ENCODE measurements around the gene MND1.

The MND1 gene

GRCh38 chr4:153438916-153439756 is 94.6 kb downstream of the MND1 start:
- Histone ChIP-seq H3K9me3 (ENCODE audit: control insufficient read depth, insufficient read depth, low read length) (no peaks in the 10 kb centered on the region), H3K4me1 (ENCODE audit: control insufficient read depth, low read length) (peaks cover 90% of the 10 kb centered on the region), H3K79me2 (ENCODE audit: control insufficient read depth, low read length) (peaks cover 41% of the 10 kb centered on the region), H3K4me2 (ENCODE audit: low read length) (peak overlapping the region; percentile 92), H3K9me2 (replicated peaks; ENCODE audit: control insufficient read depth, low read length) (no peaks in the 10 kb centered on the region), H3F3A (ENCODE audit: control insufficient read depth, insufficient read depth) (peaks cover 50% of the 10 kb centered on the region), H3K4me3 (ENCODE audit: low read length) (peak overlapping the region; percentile 74), H3K27me3 (ENCODE audit: control insufficient read depth, low read length) (no peaks in the 10 kb centered on the region), H4K20me1 (ENCODE audit: control insufficient read depth, insufficient read depth, low read depth, low read length) (no peaks in the 10 kb centered on the region), H3K27ac (ENCODE audit: low read depth, low read length) (peak overlapping the region; percentile 97), H3K36me3 (ENCODE audit: control insufficient read depth, low read length) (peaks cover 7% of the 10 kb centered on the region)
- TF ChIP-seq CTCF (IDR thresholded peaks at IDR 0.05; ENCODE audit: low read depth, low read length, poor library complexity, severe bottlenecking), result peak; percentile 33
- no peak for TF ChIP-seq EZH2phosphoT487 (IDR thresholded peaks at IDR 0.05; ENCODE audit: borderline replicate concordance, low read length)

DNA sequence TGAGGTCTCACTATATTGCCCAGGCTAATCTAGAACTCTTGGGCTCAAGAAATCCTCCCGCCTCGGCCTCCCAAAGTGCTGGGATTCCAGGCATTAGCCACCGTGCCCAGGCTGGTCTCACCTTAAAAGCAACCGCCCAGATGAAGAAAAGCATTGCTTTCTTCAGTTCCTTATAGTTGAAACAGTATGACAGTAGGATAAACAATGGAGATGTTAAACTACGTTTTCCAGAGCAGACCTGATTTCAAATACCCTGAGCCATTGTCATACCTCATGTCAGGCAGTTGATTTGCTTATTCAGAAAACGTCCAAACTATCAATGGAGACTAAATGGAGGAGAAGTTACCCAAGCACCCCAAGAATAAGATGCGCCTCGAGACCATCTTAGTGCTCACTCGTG is 95.3 kb downstream of the MND1 start:
- peaks cover 43% of the 10 kb centered on the region for H3F3A ChIP-seq (ENCODE audit: control insufficient read depth, insufficient read depth)
- peak overlapping the region; percentile 97 for H3K27ac ChIP-seq (ENCODE audit: low read depth, low read length)
- H3K36me3 ChIP-seq (ENCODE audit: control insufficient read depth, low read length), result peaks cover 7% of the 10 kb centered on the region
- H3K9me3 ChIP-seq (ENCODE audit: control insufficient read depth, insufficient read depth, low read length), result no peaks in the 10 kb centered on the region
- peaks cover 83% of the 10 kb centered on the region for H3K4me1 ChIP-seq (ENCODE audit: control insufficient read depth, low read length)
- H4K20me1 ChIP-seq (ENCODE audit: control insufficient read depth, insufficient read depth, low read depth, low read length), result no peaks in the 10 kb centered on the region
- H3K27me3 ChIP-seq (ENCODE audit: control insufficient read depth, low read length), result no peaks in the 10 kb centered on the region
- TF ChIP-seq CTCF (IDR thresholded peaks at IDR 0.05; ENCODE audit: low read depth, low read length, poor library complexity, severe bottlenecking), result no peak
- TF ChIP-seq EZH2phosphoT487 (IDR thresholded peaks at IDR 0.05; ENCODE audit: borderline replicate concordance, low read length), result no peak
- H3K4me2 ChIP-seq (ENCODE audit: low read length), result peak overlapping the region; percentile 92
- peak overlapping the region; percentile 74 for H3K4me3 ChIP-seq (ENCODE audit: low read length)
- H3K79me2 ChIP-seq (ENCODE audit: control insufficient read depth, low read length), result peaks cover 41% of the 10 kb centered on the region
- no peaks in the 10 kb centered on the region for H3K9me2 ChIP-seq (replicated peaks; ENCODE audit: control insufficient read depth, low read length)

- H3K9me2 ChIP-seq (replicated peaks; ENCODE audit: control insufficient read depth, low read length), result no peaks in the 10 kb centered on the region
- H3K9me3 ChIP-seq (ENCODE audit: control insufficient read depth, insufficient read depth, low read length), result no peaks in the 10 kb centered on the region
- peaks cover 34% of the 10 kb centered on the region for H3K79me2 ChIP-seq (ENCODE audit: control insufficient read depth, low read length)
- TF ChIP-seq EZH2phosphoT487 (IDR thresholded peaks at IDR 0.05; ENCODE audit: borderline replicate concordance, low read length) (no peak), CTCF (IDR thresholded peaks at IDR 0.05; ENCODE audit: low read depth, low read length, poor library complexity, severe bottlenecking) (no peak)
- H3K4me1 ChIP-seq (ENCODE audit: control insufficient read depth, low read length), result peaks cover 77% of the 10 kb centered on the region
- H3K4me3 ChIP-seq (ENCODE audit: low read length), result peak overlapping the region; percentile 74
- H3K36me3 ChIP-seq (ENCODE audit: control insufficient read depth, low read length), result peaks cover 6% of the 10 kb centered on the region
- peaks cover 43% of the 10 kb centered on the region for H3F3A ChIP-seq (ENCODE audit: control insufficient read depth, insufficient read depth)
- no peaks in the 10 kb centered on the region for H3K27me3 ChIP-seq (ENCODE audit: control insufficient read depth, low read length)
- H3K27ac ChIP-seq (ENCODE audit: low read depth, low read length), result peak overlapping the region; percentile 97
- H3K4me2 ChIP-seq (ENCODE audit: low read length), result peak overlapping the region; percentile 92
- no peaks in the 10 kb centered on the region for H4K20me1 ChIP-seq (ENCODE audit: control insufficient read depth, insufficient read depth, low read depth, low read length)
Measured at GRCh38 chr4:153440475-153440874, 96.0 kb downstream of the MND1 start.

All from DOHH2 (cell line).